Measurements from ENCODE around the gene CBR3.

GRCh38 chr21:36093512-36093911 is 41.4 kb upstream of the CBR3 start:
- no peak for TF ChIP-seq EZH2 (IDR thresholded peaks at IDR 0.05)
- TF ChIP-seq POLR2AphosphoS5 (IDR thresholded peaks at IDR 0.05; ENCODE audit: borderline replicate concordance, low read depth, low read length), result no peak
